MM.1S (cell line): ENCODE measurements around the gene TTC13.

Source experiments
- CTCF ChIP-seq: fragments of 300-600 bp; sonication (generic); IDR thresholded peaks from 2 replicates; pipeline ENCODE4 v1.5.1; 2016; ENCODE audit warnings: antibody characterized with exemption, low read length, mixed read lengths
- EZH2 ChIP-seq: fragments of 300-600 bp; sonication (generic); optimal IDR thresholded peaks from 2 replicates; pipeline ENCODE3; 2017; ENCODE audit warnings: low read depth, mild to moderate bottlenecking, antibody characterized with exemption, low read length, mixed read lengths

- TF ChIP-seq CTCF: no peak
- no peak for TF ChIP-seq EZH2
Observed at GRCh38 chr1:230926182-230926581, 52.5 kb downstream of the TTC13 start.
